Activated T-cell treated with anti-CD3 and anti-CD28 coated beads for 1 hour (primary cell): ENCODE data around the gene ZNF467.

Source experiments
- DNase-seq: peaks from one replicate; pipeline ENCODE4 v3.0.0-alpha.2; 2020; ENCODE audit warnings: low read depth

Gene ZNF467

GRCh38 chr7:149770728-149771636 lies 2.4 kb downstream of the ZNF467 start:
- DNase-seq = no peak

GRCh38 chr7:149769915-149770314 lies 3.5 kb downstream of the ZNF467 start:
- DNase-seq = no peak

- no peak for DNase-seq
Observed at GRCh38 chr7:149768931-149769330, 4.5 kb downstream of the ZNF467 start.

- no peak for DNase-seq
Observed at GRCh38 chr7:149767068-149767467, 6.3 kb downstream of the ZNF467 start.

- DNase-seq = no peak
Observed at GRCh38 chr7:149766135-149766675, 7.2 kb downstream of the ZNF467 start.

GRCh38 chr7:149765399-149766121 lies 7.8 kb downstream of the ZNF467 start:
- no peak for DNase-seq

- DNase-seq = no peak
Observed at GRCh38 chr7:149764481-149765398, 8.6 kb downstream of the ZNF467 start.

- DNase-seq = no peak
Observed at GRCh38 chr7:149763563-149764240, 9.7 kb downstream of the ZNF467 start.

- no peak for DNase-seq
Observed at GRCh38 chr7:149762610-149763009, 10.8 kb downstream of the ZNF467 start.

GRCh38 chr7:149762089-149762488 lies 11.3 kb downstream of the ZNF467 start:
- DNase-seq = no peak

- no peak for DNase-seq
Observed at GRCh38 chr7:149761307-149761706, 12.1 kb downstream of the ZNF467 start.

- no peak for DNase-seq
Observed at GRCh38 chr7:149760538-149760937, 12.8 kb downstream of the ZNF467 start.

GRCh38 chr7:149759093-149759860 lies 14.1 kb downstream of the ZNF467 start:
- DNase-seq = no peak

- DNase-seq = no peak
Observed at GRCh38 chr7:149753375-149754233, 19.8 kb downstream of the ZNF467 start.

- no peak for DNase-seq
Observed at GRCh38 chr7:149752646-149753045, 20.7 kb downstream of the ZNF467 start.

- no peak for DNase-seq
Observed at GRCh38 chr7:149751043-149751775, 22.2 kb downstream of the ZNF467 start.

GRCh38 chr7:149750122-149750845 lies 23.1 kb downstream of the ZNF467 start:
- DNase-seq = no peak
